ENCODE data around the gene UBASH3A.

The UBASH3A gene

DNA sequence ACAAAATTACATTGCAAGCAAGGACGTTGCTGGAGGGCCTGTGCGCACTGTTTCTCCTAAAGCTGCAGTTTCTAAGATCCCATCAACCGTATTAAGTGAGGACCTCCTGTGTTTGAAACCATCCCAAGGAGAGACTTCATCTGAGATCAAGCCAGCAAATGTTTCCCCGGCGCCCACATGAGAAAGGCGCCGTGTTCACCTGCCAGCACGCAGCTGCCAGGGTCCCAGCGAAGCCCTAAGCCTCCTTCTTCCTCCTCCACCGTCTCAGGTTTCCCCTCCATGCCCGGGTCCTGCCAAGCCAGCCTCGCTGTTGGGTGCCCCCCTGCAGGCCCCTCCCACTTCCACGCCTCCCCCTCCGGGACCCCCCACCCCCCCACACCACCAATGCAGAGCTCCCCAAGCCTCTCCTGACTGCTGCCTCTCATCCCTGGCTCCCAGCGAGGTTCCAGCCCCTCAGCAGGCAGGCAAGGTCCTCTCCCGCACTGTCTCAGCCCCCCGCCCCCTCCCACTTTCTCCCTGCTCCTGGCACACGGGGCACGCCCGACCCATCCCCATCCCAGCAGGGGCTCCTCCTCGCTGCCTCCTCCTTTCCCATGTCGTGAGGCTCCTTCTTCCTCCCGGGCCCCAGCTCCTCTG lies 28.7 kb upstream of the UBASH3A start:
- DNase-seq = no peak

DNA sequence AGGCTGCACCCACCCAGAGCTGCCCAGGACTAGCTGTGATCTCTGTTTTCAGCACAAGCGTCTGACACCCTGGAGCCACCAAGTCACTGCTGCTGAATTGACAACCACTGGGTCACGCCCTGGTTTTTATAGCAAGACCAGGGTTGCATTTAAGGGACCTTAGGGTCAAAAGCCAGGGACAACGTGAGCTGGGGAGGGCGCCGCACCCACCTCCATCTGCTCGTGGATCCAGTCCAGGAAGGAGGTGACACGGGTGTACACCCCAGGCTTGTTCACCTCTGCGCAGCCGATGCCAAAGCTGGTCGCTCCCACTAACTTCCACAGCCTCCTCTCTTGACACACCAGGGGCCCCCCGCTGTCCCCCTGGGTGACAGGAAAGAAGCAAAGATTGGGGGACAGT lies 28.2 kb upstream of the UBASH3A start:
- no peak for DNase-seq

DNA sequence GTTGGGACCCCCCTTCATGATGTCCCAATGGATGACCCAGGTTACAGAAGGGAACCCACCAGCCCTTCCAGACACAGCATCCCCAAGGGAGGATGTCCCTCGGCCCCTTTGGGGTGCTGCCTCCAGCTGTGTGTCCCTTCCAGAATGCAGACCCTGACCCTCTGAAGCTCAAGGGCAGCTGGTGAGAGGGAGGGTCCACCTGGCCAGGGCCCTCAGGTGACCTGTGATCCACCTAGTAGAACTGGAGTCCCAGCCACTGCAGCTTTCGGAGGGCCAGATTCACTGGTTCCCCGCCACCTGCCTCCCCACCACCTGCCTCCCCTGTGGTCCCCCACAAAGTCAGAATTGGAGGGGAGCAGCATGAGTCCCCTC lies 27.8 kb upstream of the UBASH3A start:
- no peak for DNase-seq

DNA sequence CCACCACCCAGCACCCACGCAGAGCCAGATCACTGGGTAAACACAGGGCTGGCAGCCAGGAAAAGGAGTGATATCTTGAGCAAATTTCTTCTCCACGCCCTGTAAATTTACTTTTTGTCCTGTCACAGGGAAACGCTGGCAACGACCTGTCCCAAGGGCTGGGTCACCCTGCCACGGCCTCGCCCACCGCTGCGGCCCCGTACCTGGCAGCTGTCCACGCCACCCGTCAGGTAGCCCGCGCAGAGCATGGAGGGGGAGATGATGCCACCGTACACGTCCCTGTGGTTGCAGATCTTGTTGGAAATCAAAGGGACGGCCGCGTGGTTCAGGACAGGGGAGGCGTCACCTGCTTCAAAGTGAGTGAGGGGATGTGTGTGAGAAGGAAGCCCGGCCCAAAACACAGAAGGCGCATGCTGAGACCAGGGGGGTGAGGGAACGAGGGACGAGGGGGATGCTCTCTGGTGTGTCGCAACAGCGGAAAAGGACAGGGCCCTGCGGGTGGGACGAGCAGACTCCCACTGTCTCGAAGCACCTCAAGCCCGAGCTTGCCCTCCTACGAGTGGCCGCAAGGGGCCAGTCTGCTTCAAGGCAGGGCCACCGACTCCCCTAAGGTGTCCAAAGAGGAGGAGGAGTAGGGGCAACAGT lies 27.2 kb upstream of the UBASH3A start:
- DNase-seq = no peak

DNA sequence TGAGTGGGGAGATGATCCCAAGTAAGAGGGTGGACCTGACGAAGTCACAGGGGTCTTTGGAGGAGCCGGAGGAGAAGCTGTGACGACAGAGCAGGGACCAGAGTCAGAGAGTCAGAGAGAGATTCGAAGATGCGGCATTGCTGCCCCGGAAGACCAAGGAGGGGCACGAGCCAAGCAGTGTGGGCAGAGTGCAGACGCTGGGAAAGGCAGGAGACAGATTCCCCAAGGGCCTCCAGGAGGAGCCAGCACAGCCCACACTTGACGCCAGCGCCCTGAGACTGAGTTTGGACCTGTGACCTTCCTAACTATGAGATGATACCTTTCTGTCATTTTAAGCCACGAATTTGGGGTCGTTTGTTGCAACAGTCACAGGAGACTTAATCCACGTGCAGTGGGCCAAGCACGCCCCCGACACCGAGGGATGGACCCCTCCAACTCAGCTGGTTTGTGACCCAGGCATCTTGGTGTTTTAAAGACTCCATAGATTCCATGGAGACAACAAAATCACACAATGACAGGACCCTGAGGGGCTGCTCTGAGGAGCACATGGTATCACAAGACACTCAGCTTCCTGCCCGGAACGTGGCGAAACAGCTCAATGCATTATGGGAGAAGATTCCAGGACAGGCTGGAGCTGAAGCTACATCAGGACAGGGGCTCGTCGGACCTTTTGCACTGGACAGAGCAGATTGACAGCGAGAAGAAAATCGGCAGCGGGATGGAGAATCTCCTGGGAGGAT lies 26.3 kb upstream of the UBASH3A start:
- DNase-seq = no peak

DNA sequence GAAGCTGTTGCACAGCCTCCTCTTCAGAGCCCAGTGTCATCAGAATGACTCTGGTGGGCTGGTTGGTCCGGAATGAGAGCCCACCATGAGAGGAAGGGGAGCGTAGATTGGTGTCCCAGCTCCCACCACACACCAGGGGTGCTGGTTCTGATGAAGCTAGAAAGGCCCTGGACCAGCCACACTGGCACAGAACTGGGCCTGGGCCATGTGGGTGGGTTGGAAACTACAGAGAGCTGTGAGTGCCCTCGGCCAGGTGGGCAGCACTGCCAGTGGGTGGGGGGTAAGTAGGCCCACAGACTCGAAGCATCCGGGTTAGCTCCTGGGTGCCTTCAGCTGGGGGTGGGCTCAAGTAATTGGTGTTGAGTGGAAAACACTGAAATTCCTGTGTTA lies 25.8 kb upstream of the UBASH3A start:
- DNase-seq = no peak

DNA sequence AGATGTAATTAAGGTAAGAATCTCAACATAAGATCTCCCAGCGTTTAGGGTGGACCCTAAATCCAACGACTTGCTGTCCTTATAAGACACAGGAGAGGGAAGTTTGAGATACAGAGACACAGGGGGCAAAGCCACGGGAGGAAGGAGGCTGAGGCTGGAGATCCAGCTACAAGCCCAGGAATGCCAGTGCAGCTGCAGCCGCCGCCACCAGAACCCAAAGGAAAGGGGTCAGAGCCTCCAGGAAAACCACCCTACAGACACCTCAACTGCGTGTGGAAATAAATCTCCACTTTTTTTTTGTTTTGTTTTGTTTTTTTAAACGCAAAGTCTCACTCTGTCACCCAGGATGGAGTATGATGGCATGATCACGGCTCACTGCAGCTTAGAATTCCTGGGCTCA lies 25.3 kb upstream of the UBASH3A start:
- no peak for DNase-seq

DNA sequence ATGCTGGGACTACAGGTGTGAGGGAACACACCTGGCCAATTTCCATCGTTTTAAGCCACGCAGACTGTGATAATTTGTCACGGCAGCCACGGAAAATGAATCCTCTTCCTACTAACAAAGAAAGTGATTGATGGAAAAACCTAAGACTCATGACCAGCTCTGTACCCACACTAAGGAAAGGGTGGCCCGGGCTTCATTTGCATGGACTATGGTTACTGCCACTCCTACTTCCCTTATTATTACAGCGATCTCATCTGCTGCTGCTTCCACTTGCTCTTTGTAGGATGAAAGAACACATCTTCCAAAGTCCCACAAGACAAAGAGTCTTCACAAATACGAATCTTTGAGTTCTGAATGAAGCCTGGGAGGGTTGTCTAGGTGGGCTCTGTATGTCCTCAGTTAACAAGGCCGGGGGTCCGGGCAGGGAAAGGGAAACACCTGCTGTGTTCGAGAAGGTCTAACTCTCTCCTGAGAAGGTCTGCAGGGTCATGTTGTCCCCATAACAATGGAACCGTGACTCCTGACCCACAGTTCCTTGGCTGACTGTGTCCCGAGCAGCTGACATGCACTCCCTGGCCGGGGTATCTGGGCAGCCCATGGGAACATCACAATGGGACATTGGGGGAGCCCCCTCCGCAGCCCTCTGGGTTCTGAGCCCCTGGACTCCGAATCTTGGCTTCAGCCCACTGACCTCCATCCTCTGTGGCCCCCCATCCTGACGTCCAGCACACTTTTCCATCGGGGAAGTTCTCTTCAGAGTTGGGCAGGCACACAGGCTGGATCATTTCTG lies 24.1 kb upstream of the UBASH3A start:
- no peak for DNase-seq

DNA sequence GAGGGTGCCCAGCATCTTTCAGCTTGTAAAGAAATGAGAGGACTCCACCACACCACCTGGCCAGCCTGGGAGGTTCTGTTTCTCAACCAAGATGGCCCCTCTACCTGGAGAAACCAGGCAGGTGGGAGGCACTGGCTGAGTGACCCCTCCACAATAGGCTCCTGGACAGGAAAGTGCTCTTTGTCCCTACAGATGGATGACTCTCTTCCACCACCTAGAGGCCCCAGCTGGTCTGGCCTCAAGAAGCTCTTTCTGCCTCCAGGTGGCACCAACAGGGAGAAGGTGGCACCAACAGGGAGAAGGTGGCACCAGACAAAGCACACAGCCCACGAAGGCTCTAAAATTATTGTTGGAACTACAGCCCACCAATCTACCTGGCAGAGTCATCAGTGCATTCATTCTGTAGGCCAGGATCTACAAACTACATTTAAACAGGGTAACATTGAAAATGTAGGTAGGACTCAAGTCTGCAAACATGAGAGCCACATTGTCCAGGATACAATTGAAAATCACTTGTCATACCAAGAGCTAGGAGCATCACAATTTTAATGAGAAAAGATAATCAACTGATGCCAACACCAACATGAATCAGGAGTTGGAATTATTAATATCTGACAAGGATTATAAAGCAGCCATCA lies 22.2 kb upstream of the UBASH3A start:
- DNase-seq = no peak

DNA sequence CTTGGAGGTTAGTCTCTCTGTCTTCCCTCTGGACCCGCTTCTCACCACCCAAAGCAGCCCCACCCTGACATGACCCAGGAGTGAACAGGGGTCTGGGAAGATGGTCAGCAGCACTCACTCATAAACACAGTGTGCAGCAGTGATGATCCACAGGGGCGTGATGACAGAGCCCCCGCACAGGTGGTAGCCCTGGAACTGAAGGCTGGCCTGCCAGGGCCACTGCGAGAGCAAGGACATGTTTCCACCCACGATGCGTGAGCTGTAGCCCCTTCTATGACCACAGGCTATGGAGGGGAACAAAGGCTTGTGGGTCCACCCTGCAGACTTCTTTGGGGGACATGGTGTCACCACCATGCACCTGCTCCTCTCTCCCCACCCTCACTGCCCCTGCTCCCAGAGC lies 20.8 kb upstream of the UBASH3A start:
- DNase-seq = no peak

DNA sequence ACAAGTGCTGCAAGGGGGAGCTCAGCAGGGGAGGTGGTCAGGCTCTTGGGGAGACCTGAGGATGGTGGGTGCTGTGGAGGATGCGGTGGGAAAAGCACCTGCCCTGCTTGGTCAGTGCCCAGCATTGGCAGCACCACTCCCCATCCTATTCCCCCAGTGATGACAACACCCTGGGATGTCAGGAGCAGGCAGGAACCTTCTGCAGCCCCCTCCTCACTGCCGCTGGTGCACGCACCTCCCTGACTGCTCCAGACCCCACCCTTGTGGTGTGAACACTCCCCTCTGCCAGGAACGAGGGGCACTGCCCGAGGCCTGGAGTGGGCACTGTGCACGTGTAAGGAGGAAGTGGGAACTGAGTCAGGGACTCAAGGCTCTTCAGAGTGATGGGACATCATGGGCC lies 20.4 kb upstream of the UBASH3A start:
- no peak for DNase-seq

DNA sequence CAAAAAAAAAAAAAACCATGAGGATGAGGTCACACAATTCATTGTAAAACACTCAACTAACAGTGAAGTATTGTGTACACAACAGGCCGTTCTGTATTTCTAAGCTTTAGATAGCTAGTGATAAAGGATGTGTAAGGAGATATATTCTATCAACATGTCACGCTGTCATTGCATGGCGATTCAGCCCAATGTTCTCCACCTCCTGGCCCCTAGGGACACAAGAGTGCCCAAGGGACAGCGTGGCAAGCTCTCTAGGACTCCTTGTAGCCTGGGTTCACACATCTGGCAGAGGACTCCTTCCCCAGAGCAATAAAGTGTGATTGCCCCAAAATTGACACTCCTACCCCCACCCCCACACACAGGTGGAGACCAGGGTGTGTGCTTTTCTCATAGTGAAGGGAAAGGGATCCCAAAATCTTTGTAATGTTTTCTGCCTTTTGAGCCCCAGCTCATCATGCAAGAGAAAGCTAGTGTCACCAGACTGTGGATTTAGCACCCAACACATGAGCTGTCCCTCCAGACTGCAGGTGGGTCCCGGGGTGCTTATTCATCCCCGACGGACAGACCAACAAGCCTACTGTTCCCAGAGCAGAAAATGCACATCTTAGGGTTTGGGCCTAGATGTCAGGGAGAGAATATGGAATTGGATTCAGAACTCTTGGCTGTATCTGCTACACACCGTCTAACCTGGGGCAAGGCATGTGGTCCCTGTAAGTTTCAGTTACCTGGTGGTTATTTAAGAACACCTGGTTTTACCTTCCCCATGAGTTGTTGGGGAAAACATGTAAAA lies 19.4 kb upstream of the UBASH3A start:
- no peak for DNase-seq

DNA sequence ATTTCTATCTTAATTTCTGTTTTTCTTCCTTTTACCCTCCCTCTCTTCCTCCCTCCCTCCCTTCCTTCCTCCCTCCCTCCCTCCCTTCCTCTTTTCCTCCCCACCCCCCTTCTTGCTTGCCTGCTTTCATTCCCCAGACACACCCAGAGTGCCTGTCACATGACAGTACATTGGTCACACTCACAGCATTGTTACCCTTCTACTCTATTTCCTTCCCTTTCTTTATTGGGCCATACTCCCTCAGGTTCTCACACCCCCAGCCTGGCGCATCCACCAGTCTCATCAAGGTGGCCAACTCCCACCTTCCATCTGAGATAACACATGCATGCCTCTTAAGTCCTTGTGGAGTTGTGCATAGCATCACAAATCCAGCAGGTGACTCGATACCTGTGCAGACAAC lies 18.7 kb upstream of the UBASH3A start:
- no peak for DNase-seq

DNA sequence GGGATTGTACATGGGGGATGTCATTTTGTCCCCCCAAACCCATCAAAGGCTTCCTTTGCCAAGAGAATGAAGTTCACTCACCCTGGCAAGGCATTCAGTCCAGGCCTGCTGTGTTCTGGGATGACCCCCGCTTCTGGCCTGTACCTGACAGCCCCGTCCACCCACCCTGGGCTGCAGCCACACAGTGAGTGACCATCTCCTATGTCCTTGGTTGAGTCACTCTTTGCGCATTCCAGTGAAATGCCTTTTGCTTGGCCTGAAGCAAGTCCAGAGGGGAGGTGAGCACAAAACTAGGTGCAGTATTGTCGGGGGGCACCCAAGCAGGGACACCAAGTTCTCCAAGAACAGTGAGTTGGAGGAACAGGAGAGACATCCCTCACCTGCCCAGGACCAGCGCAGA lies 18.1 kb upstream of the UBASH3A start:
- no peak for DNase-seq

DNA sequence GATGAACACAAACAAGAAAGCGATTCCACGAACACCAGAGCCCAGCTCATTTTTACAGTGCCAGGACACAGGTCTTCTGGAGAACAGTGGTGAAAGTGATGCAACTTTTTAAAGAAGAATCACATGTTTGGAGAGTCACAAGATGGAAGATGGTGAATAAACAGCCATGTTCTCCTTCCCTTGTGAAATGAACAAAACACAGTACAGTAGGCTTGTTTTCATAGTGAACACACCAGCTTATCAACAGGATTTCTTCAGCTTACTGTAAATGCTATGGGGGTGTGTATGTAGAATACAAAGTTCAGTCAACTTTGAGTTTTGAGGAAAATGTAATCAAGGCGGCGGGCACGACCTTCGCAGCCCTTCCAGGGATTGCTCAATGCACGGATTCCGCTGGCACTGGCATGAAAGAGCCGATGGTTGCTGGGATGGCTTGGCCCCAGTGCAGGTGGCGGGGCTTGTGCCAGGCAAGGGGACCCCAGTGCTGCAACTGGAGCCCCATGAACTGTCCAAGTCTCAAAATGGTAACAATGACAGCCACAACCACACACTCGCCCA lies 17.6 kb upstream of the UBASH3A start:
- DNase-seq = no peak

DNA sequence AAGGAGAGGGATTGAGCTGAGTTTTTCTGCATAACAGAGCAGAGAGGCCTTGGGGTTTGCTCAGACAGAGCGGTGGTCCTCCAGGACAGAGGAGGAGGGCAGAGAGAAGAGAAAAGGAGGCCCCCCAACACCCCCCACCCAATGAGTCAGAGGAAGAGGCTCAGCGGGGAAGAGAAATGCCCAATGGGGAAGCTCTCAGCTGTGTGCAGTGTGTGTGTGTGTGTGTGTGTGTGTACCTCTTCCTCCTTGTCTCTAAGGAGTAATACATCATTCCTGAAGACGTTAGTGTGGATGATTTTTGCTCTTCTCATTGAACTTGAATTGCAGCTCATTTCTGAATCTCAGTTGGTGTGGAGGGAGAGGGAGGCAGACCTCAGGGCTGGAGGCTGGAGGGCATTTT lies 16.5 kb upstream of the UBASH3A start:
- no peak for DNase-seq

DNA sequence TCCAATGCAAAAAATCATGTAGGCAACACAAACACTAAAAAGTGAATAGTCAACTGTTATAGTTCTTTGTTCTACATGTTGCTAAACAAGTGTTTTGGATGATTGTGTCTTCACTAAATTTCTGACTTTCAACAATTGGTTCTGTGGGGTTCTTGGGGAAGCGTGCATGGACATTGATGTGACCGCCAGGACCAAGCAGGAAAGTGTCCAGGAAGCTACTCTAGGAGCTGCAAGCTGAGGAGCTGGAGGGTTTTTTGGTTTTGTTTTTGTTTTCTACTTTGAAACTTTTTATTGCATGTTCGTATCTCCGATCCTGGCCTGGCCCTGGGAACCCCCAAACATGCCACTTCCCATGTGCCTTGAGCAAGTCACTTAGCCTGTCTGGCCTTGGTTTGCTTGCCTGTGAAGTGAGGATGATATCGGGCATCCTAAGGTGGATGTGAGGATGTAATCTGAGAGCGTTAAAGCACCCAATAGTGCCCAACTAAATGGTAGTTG lies 15.8 kb upstream of the UBASH3A start:
- DNase-seq = no peak

DNA sequence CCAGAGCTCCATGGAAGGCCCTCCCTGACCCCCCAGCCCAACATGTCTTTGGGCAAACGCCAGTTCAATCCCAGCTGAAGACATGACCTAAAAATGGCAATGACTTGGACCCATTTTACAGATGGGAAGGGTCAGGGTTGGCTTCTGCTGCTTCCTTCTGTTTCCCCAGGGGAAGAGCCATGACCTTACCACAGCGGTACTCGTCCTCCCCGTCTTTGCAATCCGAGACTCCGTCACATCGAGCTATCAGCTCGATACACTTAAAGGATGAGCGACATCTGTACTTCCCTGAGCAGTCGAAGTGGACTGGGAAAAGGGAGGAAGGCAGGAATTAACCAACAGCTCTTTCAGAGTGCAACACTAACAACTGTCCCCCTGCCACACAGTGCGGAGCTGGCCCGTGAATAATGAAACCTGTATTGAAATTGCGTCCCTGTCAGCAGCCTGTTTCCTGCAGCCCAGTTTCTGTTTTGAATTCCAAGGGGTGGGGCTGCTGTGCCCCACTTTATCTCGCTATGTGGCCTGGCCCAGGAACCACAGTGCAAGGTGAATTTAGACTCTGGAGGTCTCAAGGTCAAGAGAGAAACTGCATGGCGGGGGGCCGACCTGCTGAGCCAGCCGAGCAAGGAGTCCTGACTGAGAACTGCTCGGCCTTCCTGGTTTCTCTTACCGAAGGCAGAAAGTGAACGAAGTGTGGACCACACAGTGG lies 14.8 kb upstream of the UBASH3A start:
- DNase-seq = no peak

DNA sequence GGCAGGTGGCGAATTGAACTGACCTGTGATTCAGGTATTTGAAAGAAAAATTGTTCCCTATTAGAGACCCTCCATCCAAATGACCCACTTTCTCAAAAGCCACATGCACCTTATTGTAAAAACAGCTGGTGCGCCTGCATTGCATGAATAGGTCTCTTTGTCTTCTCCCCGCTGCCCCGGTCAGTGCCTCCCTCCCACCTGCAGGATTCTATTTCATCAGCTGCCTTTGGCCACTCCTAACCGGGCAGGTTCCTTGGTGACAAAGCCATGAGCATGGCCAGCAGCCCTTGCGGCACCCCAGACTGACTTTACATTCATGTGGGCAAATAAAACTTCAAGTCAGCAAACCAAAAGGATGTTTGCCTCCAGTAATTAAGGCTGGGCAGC lies 14.3 kb upstream of the UBASH3A start:
- DNase-seq = no peak

DNA sequence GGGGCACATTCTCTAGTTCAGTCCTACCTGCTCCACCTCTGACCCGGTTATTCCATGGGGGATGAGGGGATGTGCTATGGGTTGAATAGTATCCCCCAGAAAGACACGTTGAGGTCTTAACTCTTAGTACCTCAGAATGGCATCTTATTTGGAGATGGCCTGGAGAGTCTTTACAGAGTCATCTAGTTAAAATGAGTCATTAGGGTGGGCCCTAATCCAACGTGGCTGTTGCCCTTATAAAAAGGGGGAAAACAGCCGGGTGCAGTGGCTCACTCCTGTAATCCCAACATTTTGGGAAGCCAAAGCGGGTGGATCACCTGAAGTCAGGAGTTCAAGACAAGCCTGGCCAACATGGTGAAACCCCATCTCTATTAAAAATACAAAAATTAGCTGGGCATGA lies 13.5 kb upstream of the UBASH3A start:
- no peak for DNase-seq

DNA sequence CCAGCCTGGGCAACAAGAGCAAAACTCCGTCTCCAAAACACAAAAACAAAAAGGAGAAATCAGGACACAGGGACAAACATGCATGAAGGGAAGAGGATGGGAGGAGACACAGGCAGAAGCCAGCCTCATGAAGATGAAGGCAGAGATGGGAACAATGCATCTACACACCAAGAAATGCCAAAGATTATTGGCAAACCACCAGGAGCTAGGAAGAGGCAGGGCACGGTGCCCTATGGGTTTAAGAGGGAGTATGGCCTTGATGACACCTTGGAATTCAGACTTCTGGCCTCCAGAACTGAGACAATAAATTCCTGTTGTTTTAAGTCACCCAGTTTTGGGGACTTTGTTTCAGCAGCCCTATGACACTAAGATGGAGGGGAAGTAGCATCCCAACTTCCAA lies 13.0 kb upstream of the UBASH3A start:
- DNase-seq = no peak

All from NCI-H1417 treated with DMSO at 0.1 percent for 48 hours (cell line).